ENCODE measurements around the gene FIGNL2. TPM values are rescaled to one million over a fixed set of nuclear protein-coding genes. Genes with fewer than 3 reads are reported as not detected.

The FIGNL2 gene
- total RNA-seq, 4 donors from 2014 or later = not detected

DNA sequence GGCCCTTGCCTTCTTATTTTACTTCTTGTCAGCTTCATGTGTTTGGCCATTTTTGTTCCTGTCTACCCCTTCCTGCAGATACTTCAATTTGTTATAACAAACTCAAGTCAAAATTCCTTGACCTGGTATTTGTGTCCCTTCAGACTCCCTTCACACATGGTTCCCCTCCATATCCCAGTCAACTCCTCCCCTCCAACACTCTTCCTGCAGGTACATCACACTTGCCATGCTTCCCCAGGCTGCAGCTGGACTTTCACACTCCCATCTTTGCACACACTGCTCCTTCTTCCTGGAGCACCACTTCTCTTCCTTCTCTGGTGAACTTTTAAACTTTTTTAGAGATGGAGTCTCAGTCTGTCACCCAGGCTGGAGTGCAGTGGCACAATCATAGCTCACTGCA lies 18.9 kb upstream of the FIGNL2 start:
- DNase-seq = no peak
- Histone ChIP-seq H3K27me3 (peaks cover 75% of the 10 kb centered on the region), H3K4me3 (no peak overlapping the region), H3K4me1 (peaks cover 14 to 37% (median 23%) of the 10 kb centered on the region in 4 donors), H3K27ac (no peak overlapping the region), H3K36me3 (no peaks in the 10 kb centered on the region), H3K9me3 (no peaks in the 10 kb centered on the region)
- intact Hi-C loops (cut with DNase I; ENCODE audit: low total_unique reads) (no loop called here), in situ Hi-C loops (cut with MboI; ENCODE audit: low pct_ligation_motif_present in 1 of 4, low pct_unique_long_range_greater_than_20kb in 1 of 4, low sequenced_read_pairs in 3 of 4) (no loop called here)
- TF ChIP-seq POLR2A (IDR thresholded peaks at IDR 0.05) (no peak), POLR2AphosphoS5 (IDR thresholded peaks at IDR 0.05) (no peak), EP300 (IDR thresholded peaks at IDR 0.05; ENCODE audit: low read depth) (no peak)
- TF ChIP-seq, protein P1, sequence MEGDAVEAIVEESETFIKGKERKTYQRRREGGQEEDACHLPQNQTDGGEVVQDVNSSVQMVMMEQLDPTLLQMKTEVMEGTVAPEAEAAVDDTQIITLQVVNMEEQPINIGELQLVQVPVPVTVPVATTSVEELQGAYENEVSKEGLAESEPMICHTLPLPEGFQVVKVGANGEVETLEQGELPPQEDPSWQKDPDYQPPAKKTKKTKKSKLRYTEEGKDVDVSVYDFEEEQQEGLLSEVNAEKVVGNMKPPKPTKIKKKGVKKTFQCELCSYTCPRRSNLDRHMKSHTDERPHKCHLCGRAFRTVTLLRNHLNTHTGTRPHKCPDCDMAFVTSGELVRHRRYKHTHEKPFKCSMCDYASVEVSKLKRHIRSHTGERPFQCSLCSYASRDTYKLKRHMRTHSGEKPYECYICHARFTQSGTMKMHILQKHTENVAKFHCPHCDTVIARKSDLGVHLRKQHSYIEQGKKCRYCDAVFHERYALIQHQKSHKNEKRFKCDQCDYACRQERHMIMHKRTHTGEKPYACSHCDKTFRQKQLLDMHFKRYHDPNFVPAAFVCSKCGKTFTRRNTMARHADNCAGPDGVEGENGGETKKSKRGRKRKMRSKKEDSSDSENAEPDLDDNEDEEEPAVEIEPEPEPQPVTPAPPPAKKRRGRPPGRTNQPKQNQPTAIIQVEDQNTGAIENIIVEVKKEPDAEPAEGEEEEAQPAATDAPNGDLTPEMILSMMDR (IDR thresholded peaks at IDR 0.05) = no peak

DNA sequence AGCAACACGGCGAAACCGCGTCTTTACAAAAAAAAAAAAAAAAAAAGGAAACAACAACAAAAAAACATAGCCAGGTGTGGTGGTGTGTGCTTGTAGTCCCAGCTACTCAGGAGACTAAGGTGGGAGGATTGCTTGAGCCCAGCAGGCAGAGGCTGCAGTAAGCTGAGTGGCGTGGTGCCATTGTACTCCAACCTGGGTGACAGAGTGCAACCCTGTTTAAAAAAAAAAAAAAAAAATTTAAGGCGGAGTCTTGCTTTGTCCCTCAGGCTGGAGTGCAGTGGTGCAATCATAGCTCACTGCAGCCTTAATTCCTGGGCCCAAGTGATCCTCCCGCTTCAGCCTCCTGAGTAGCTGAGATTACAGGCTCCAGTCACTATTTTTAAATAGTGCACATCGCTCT lies 18.2 kb upstream of the FIGNL2 start:
- intact Hi-C loops (cut with DNase I; ENCODE audit: low total_unique reads) = no loop called here
- H3K36me3 ChIP-seq = no peaks in the 10 kb centered on the region
- H3K4me3 ChIP-seq = no peak overlapping the region
- H3K27me3 ChIP-seq = peaks cover 81% of the 10 kb centered on the region
- TF ChIP-seq POLR2AphosphoS5 (IDR thresholded peaks at IDR 0.05) (no peak), POLR2A (IDR thresholded peaks at IDR 0.05) (no peak), EP300 (IDR thresholded peaks at IDR 0.05; ENCODE audit: low read depth) (no peak)
- TF ChIP-seq, protein P1 (IDR thresholded peaks at IDR 0.05) = no peak
- no peak overlapping the region for H3K27ac ChIP-seq
- no peak for DNase-seq
- H3K4me1 ChIP-seq = peaks cover 14 to 36% (median 21%) of the 10 kb centered on the region in 4 donors
- in situ Hi-C loops (cut with MboI; ENCODE audit: low pct_ligation_motif_present in 1 of 4, low pct_unique_long_range_greater_than_20kb in 1 of 4, low sequenced_read_pairs in 3 of 4) = no loop called here
- WGBS, 2 donors (ENCODE audit: low coverage in 1 of 2) = 84 to 91% methylated on average over 7 to 8 of the region's 8 CpGs
- H3K9me3 ChIP-seq = no peaks in the 10 kb centered on the region

DNA sequence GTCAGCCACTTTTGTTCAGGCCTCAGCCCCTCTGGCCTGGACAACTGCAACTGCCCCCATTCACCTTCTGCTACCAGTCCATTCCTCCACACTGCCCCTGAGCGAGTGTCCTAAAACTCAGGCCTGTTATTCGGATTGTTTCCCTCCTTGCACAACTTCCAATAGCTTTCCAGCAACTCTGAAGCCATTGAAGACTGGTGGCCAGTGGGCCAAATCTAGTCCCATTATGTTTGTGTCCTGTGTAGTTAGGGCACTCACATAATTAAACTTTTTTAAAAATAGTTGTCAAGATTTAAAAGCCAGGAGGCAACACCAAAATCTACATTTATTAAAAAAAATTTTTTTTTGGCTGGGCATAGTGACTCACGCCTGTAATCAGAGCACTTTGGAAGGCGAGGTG lies 17.8 kb upstream of the FIGNL2 start:
- Histone ChIP-seq H3K27ac (no peak overlapping the region), H3K36me3 (no peaks in the 10 kb centered on the region), H3K27me3 (peaks cover 81% of the 10 kb centered on the region), H3K9me3 (no peaks in the 10 kb centered on the region), H3K4me1 (peaks cover 14 to 33% (median 21%) of the 10 kb centered on the region in 4 donors), H3K4me3 (no peak overlapping the region)
- no peak for TF ChIP-seq EP300 (IDR thresholded peaks at IDR 0.05; ENCODE audit: low read depth)
- WGBS, 2 donors (ENCODE audit: low coverage in 1 of 2) = 80 to 91% methylated on average over 1 to 4 of the region's 4 CpGs
- intact Hi-C loops (cut with DNase I; ENCODE audit: low total_unique reads) = no loop called here
- DNase-seq = no peak
- in situ Hi-C loops (cut with MboI; ENCODE audit: low pct_ligation_motif_present in 1 of 4, low pct_unique_long_range_greater_than_20kb in 1 of 4, low sequenced_read_pairs in 3 of 4) = no loop called here

DNA sequence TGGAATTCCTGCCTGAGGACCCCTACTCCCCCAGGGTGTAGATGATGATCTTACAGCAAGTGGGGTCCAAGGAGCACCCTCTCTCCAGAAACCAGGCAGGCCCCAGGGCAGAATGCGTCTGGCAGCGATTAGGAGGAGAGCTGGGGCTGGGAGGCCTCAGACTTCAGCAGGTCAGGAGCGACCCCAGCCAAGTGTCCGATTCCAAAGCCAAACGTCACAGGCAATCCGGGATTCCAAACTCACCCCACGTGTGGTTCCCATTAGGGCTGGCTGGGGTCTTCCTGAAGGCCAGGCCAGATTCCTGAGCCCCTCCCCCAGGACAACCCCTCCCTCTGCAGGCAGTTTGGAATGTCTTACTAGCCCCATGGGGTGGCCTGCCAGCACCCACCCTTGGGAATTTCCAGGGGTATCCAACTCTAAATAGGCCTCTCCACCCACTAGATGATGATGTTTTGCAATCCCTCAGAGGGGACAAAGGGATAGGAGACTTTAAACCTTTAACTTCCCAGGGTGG lies 17.3 kb upstream of the FIGNL2 start:
- Histone ChIP-seq H3K9me3 (no peaks in the 10 kb centered on the region), H3K27ac (no peak overlapping the region), H3K4me3 (no peak overlapping the region), H3K4me1 (peaks cover 14 to 33% (median 21%) of the 10 kb centered on the region in 4 donors), H3K36me3 (no peaks in the 10 kb centered on the region), H3K27me3 (peaks cover 80% of the 10 kb centered on the region)
- no peak for DNase-seq
- in situ Hi-C loops (cut with MboI; ENCODE audit: low pct_ligation_motif_present in 1 of 4, low pct_unique_long_range_greater_than_20kb in 1 of 4, low sequenced_read_pairs in 3 of 4) (no loop called here), intact Hi-C loops (cut with DNase I; ENCODE audit: low total_unique reads) (no loop called here)
- TF ChIP-seq POLR2A (IDR thresholded peaks at IDR 0.05) (no peak), POLR2AphosphoS5 (IDR thresholded peaks at IDR 0.05) (no peak), EP300 (IDR thresholded peaks at IDR 0.05; ENCODE audit: low read depth) (no peak)
- TF ChIP-seq, protein P1 (IDR thresholded peaks at IDR 0.05) = no peak
- WGBS, 2 donors (ENCODE audit: low coverage in 1 of 2) = 93% methylated on average over 7 of the region's 7 CpGs; no CpG with 5 or more reads in 1 of the 2 donors
